HG03558 (cell line): Measurements from ENCODE around the gene PDE4D.

Experiments
- ATAC-seq: cut with Tn5 transposase; IDR thresholded peaks from one replicate; pipeline ENCODE4 v1.9.1; 2021; ENCODE audit warnings: moderate number of reproducible peaks; ENCODE audit not compliant: unreplicated experiment; ENCODE audit errors: extremely low read depth

PDE4D gene

DNA sequence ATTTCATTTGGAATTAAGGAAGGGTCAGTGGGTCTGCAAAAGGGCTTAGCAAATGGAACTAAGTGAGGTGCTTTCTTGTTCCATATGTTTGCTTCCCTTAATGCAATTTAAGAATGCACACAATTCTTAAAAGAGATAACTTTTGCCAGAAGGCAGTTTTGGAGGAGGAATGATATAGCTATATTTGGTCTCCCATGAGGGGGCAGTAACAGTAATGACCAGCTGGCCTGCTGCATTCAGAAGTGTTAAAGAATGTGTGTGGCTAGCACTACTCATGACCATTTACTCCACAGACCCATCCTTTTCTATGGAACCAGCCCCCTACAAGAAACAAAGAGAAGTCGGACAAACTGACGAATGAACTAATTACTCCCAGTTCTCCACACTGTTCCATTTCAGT, 671.8 kb downstream of the PDE4D start:
- ATAC-seq, result no peak

- no peak for ATAC-seq
Measured at GRCh38 chr5:59218424-59219045, 675.0 kb downstream of the PDE4D start.

- ATAC-seq, result no peak
Measured at GRCh38 chr5:59216841-59217240, 676.7 kb downstream of the PDE4D start.

DNA sequence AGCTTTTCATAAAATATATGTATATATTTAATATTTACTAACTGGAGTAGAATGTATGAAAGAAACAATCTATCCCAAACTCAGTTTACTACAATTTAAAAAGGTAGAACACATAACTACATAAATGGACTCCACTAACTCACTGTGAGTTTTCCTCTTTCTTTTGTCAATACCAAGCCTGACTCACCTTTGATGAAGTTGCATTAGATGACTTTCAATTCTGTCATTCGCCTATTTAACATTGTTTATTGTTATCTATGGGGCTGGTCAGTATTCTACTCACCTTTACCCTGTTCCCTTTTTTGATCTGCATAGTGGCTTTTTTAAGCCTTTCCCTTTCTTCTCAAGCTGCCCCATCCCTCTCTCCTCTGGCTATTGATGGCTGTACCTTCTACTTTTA, 680.9 kb downstream of the PDE4D start:
- ATAC-seq, result no peak

DNA sequence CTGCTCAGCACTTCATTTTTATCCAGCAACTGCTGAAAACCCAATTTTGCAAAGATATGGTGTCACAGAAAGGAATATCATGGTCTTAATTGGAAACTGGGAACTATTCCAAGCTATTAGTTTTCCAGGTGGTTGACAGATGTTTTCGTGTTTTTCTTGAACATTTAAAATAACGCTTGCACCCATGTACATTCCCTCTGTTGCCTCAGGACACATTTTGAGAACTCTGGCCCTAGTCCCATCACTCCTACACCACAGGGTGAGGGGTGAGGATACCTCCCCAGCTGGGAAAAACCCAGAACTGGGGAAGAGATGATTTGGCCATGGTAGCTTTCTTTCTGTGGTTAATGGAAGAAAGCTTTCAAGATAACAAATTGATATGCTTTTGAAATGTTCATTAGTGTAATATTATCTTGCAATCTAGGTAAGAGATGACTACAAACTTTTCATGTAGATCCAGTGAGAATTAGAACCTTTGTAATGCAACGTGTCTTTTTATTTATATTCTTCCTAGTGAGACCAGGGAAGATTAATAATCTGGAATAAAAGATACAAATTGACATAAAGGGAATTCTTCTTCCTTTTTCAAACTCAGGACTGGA, 683.7 kb downstream of the PDE4D start:
- ATAC-seq, result no peak

- ATAC-seq, result no peak
Measured at GRCh38 chr5:59208474-59208873, 685.1 kb downstream of the PDE4D start.

DNA sequence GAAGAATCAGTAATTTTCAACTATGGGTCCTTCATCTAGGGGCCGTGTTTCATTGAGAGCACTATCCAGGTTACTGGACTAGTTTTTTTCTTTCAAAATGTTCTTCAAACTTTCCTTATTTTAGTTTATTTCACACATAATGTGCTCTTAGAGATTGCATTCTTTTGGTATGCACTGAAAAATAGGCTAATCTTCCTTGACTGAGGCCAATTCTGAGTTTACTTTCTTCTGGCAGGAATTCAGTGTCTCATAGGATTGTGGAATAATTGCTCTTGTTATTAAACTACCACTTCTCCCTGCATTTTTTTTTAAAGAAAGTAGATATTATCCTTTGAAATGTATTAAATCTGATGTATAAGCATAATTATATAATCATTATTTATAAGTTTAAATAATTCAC, 686.1 kb downstream of the PDE4D start:
- no peak for ATAC-seq

GRCh38 chr5:59206132-59206581, 687.4 kb downstream of the PDE4D start:
- no peak for ATAC-seq

- ATAC-seq, result no peak
Measured at GRCh38 chr5:59204114-59204897, 689.2 kb downstream of the PDE4D start.

DNA sequence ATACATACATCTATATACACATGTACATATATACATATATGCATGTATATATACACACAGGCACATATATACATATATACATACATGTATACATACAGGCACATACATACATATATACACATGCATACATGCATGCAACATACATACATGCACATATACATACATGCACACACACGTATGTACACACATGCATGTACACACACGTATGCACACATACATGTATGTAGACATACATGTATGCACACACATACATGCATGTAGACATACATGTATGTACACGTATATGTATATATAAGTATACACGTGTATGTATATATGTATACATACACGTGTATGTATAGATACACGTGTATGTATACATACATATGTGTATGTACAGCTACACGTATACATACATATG, 693.7 kb downstream of the PDE4D start:
- ATAC-seq, result no peak

- ATAC-seq, result no peak
Measured at GRCh38 chr5:59198832-59199231, 694.7 kb downstream of the PDE4D start.

- no peak for ATAC-seq
Measured at GRCh38 chr5:59198365-59198764, 695.2 kb downstream of the PDE4D start.

GRCh38 chr5:59197911-59198310, 695.6 kb downstream of the PDE4D start:
- no peak for ATAC-seq

DNA sequence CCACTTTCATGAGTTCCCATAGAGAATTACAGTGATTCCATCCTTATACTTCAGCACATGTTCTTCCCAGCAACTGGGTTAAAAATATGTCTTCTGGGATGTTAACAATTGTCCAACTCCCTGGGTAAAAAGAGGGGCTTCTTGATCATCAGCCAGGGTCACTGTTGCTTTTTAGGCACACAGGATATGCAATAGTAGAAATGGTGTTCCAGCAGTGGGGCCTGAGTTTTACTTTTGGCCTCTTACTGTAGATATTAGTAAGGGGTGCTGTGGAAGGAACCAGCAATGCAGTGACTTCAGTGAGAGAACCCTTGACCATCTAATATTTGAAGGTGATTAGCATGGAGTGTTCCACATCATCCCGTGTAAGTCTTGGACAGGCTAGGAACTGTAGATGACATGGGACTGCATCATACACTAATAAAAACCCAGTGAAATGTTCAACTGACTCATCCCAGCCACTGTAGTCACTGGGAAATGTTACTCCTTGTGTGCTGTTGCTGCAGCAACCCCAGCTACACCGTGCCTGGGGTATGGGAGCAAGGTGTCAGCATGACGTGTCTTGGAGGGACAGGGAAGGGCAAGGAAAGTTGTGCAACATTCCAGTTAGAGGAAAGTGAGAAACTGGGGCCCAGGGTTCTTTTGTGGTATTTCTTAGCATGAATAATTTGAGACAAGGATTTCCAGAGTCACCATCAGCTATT, 699.8 kb downstream of the PDE4D start:
- no peak for ATAC-seq

- no peak for ATAC-seq
Measured at GRCh38 chr5:59190746-59191145, 702.8 kb downstream of the PDE4D start.

DNA sequence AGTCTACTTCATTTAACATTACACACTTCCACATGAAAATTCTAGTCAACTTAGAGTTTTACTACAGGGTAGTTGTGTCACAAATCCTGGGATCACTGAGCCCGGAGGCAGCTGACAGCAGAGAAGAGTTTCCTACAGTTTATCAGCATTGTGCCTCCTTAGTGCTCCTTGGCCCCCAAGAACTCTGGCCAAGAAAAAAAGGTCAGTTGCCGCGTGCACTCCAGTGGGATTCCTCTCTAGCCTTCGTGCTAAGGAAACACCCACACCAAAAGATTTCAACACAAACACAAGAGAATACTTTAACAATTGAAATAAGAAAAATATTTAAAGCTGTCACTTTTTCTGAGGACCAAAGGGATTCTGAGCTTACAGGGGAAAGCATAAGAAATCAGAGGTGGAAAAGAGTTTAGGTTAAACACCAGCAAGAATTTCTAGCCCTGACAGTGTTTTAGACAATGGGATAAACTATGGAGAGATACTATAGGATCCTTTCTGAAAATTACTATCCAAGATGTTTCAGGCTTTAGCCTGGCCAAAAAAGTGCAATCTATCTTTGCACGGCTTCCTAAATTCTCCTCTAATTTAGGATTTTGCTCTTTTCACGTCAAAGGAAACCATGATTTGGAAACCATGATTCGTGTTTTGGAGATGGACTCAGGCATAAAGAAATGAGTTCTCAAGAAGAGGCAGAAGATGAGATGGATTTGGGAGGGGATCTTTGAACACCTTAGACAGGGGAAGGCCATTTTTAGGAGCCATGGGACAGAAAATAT, 703.9 kb downstream of the PDE4D start:
- no peak for ATAC-seq

GRCh38 chr5:59188419-59189225, 704.9 kb downstream of the PDE4D start:
- ATAC-seq, result no peak

- ATAC-seq, result no peak
Measured at GRCh38 chr5:59187857-59188256, 705.7 kb downstream of the PDE4D start.

DNA sequence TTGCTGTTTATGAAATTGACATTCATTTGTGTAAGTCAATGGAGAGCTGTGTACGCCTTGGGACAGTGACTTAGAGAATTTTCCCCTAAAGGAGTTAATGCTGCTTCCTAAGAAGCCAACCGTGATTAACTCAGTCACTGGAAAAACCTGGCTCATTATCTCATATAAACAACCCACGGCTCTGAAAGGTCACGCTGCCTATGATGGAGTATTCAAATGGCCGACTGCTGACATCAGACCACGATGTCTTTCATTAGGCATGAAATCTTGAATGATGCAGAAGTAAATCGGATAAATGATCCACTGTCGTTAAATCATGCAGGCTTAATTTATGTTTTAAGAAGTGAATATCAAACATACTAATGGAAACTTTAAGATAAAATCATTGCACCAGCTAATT, 706.9 kb downstream of the PDE4D start:
- no peak for ATAC-seq
